Activated CD4-positive, alpha-beta T cell treated with anti-CD3 and anti-CD28 coated beads, Interleukin-2, Interleukin-6, amounts not matched to agents 100 ng/mL and 50 ng/mL, durations not matched to agents 16 hours and 8 hours (primary cell): ENCODE results near the gene PLOD2.

ENCODE experiments used
- DNase-seq: peaks from one replicate; pipeline ENCODE4 v3.0.0-alpha.2; 2020

Gene PLOD2

DNA sequence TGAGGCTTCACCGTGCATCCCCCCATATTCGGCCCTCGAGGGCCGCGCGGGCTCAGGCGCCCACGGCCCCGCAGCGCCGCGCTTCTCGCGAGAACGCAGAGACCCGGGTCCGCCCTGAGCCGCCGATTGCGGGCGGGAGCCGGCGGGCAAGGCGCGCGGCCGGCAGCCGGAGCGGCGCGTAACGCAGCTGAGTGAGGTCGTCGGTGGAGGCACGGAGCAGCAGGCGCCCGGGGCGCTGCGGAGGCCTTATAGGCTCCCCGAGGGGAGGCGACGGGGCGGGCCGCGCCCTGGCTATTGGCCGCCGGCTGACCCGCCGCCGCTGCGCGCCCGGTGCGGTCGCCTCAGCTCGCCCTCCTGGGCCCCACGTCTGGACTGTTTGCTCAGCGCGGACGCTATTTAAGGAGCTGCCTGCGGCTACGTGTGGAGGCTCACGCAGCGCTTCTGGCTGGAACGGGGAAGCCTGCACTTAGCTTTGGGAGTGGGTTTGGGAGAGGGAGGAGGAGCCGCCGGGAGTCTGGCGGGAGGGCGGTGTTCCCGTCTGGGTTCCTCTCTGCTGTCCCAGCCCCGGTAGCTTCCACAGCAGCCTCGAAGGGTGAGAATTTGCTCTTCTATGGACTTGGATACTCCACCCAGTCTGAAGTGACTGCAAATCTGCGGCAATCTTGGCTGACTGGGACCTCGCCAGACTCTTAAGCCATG is at the start of gene PLOD2:
Gene PLOD2 (minus strand): TSS at position 221 of the 699 bp plus-strand sequence. CDS start 195 bp downstream, at position 26.
- DNase-seq, result peak; percentile 20

DNA sequence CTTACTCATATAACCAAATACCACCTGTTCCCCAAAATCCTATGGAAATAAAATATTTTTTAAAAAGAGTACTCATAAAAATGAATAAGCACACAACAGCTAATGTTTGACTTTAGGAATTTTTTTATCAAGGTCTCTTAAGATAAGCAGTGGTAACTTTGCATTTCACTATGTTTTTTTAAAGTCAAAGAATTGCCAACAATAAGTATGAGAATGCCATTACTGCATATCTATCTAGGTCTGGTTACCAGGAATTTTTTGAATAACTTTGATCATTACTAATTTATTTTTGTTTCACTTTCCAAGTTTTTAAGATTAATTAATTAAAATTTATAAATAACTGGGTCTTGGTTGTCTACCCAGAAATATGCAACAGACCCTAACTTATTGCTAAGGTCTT is 48.4 kb upstream of the PLOD2 start:
- DNase-seq, result no peak

DNA sequence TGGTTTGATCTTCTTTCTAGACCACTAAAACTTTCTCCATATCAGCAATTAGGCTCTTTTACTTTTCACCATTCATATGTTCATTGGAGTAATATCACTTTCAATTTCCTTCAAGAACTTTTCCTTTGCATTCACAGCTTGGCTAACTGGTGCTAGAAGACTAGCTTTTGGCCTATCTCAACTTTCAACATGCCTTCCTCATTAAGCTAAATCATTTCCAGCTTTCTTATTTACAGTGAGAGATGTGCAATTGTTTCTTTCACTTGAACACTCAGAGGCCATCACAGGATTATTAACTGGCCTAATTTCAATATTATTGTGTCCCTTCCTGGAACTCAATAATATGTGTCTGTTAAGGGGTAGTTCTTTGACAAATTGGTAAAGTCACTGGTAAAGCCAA is 42.8 kb upstream of the PLOD2 start:
- DNase-seq, result no peak

DNA sequence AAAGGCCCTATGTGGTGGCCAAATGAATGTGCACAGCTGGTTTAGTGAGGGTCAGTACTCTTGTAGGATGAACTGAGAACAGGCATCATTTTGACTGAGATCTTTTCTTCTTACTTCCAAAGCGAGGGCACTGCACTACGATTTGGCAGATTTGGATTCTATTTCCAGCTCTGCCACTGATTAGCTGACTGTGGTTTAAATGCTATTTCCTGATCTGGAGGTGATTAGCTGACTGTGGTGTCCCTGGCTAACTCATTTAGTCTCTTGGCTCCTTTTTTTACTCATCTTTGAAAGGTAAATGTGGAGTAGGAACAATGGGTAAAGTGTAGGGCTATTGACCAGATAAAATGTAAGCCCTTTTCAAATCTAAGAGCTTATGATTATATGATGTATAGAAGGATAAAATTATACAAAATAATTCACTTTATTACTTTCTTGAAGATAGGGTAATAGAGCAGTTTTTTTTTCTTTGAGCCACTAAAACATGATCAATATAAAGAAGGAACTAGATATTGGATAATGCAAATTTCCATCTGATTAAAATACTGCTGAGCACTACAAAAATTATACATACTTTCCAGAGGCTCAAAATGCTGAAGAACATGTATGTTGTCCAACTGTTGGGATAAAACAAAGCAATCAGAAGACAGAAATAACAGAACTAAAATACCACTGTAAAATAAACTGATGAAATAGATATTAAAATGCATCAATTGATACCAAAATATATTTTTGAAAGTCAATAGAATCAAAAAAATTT is 39.7 kb upstream of the PLOD2 start:
- no peak for DNase-seq

DNA sequence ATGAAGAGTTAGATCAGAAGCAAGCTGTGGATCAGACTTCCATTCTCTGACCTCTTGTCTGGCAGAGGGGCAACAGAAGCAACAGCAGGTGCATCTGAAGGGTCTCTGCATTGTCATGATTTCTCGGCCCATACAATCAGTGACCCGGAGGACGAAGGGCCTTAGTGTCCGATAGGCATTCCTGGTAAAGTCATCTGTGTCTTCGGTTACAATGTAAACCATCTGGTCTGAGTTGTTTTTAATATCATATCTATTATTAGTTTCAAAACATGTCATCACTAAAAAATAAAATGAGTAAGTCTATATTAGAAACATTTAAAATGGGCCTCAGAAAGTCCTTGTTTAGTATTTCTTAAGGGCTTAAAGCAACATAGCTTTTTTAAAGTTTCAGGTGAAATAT is 38.8 kb upstream of the PLOD2 start:
- DNase-seq, result no peak

DNA sequence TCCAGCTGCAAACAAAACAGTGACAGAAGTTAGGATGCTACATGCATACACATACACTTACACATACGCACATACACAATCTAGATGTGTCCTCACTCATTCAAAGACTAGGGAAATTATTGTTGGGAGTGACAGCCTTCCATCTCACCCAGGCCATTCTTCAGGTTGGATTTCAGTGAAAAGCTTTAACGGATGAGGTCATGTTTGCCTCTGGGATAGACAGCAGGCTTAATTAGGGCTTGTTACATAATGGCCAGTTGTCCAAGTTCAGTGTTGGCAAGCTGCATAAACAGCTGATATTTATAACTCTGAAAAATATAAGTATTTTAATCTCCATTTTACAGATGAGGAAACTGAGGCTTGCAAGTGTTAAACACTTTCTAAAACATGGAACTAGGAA is 35.8 kb upstream of the PLOD2 start:
- DNase-seq, result no peak

DNA sequence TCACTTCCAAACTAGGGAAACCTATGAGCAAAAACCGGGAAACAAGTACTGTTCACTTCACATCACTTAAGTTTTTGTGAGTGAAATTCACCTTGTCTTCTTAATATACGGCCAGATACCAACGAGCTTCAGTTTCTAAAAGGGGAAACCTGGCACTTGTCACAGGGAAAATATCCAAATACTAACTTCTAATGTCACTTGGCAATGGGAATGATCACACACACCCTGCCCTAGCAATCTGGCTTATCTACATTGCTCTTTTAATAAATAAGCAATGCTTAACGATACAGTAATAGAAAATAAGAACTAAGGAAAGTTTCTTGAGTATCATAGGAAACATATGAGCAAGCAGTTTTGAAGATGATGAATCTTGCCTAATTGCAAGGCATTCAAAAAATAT is 34.6 kb upstream of the PLOD2 start:
- no peak for DNase-seq

DNA sequence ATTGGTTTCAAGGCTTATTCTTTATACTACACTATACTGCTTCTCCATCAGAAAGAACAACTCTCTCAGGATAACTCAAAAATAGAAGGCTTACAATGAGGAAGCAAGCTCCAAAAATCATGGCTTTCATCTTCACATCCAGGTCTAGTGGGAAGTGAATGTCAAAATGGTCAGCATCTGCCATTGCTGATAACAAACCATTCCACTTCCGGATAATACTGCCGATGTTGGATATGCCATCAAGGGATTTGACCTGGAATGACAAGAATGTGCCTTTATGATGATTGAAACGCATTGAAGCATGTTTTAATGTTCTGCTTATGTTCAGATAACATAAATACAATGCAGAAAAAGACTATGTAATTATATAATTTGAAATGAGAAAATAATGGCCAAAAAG is 34.0 kb upstream of the PLOD2 start:
- no peak for DNase-seq

DNA sequence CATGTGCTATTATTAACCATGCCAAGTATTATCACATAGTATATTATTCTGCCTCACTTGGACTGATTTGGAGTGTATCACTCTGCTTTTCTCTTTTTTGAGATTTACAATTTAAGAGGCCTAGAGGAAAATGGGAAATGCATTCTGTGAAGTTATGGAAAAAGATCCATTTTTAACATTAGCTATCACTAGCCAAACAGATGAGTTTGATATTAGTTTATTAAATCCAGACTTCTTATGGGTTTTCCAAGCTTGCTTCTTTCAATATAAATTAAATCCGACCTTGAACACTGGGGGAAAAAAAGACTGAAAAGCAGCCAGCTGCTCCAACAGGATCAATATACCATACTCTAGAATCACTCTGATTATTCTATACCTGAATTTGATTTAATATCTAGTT is 30.1 kb upstream of the PLOD2 start:
- no peak for DNase-seq

DNA sequence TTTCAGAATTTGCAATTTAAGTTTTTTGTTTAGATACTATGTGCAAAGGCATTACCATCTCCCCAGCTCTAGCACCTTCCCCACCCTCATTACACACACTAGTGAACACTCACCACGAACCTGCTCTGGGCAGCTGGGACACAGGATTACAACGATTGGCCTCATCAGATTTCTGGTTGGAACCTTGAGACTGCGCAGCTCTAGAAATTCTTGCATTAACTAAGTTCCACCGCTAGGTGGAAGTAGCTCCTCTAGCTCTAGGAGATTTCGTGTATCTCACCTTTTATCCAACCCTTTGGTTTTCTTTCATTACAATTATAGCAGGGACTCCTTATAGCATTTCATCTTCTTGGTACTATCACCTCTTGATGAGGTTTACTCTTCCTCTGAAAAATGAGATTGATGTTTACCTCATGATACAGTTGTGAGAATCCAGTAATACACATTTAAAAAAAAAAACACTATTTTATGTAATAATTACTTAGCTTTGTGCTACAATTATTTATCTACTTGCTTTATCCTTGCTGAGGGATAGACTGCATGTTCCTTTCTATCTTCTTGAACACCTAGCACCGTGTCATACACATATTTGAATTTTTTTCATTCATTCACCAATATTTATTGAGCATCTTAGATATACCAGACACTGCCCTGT is 28.7 kb upstream of the PLOD2 start:
- peak; percentile 50 for DNase-seq

DNA sequence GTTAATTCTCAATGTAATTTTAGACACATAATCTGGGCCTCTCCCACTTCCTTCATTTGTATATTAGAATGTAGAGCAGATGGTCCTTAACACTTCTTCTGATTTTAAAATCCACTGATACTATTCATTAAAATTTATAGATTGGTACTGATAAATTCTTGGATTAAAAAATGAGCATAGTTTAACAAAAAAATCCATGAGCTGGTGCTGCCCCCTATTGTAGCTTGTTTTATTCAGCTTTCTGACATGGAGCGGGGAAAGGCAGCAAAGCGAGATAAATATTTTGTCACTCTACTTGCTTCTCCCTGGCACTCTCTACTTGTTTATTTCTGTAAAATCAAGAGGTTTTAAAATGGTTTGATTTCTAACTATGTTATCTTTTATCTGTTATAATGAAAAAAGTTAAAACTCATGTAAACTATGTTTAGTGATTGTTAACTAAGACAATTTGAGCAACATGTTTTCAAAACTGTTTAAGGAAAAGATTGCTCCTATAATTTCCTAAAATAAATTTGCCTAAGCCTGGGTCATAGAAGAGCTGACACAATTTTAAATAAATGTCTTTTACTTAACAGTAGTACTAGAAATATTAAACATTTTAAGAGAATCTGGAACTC is 26.5 kb upstream of the PLOD2 start:
- no peak for DNase-seq

DNA sequence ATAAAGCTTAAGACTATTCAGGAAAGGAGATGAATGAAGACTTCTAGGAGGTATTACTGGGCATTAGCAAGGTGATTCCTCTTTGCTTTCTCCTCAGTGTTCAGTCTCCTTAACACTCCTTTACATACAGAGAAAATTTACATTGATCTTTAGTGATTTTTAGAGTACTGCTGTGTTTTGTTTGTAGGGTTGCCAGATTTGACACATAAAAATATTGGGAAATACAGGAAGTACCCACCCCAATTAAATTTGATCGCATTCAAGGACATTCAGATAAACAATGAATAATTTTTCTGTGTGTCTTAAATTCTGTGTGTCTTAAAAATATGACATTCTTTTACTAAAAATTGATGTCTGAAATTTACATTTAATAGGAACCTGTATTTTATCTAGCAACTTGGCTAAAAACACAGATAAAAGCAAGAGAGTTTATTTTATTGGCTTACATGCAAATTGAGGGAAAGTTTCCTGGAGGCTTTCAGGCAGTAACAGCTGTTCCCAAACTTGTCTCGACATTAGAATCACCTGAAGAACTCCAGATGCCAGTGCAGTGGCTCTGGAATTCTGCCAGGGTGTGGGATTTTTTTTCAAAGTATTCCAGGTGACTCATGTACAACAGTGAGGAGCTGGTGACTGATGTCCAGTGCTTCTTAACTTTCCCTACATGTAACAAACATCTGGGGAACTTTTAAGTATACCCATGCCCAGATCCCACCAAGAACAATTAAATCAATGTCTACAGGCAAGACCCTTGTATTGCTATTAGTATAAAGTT is 23.4 kb upstream of the PLOD2 start:
- no peak for DNase-seq

DNA sequence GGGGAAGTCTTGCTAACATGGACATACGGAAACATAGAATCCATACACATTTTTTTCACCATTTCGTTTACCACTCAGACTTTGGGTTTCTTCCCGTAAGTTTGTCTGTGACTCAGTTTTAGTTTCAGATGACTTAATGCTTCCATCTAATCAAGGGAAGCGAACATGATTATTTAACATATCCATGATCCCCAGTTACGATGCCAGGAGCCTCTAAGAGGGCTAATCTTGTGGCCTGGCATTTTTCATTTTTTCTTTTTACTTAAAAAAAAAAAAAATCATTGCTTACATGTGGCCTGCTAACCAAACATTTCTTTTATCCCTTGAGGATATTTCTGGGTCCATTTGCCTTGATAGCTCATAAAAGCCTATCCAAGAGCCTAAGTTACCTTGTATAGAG is 20.2 kb upstream of the PLOD2 start:
- no peak for DNase-seq

DNA sequence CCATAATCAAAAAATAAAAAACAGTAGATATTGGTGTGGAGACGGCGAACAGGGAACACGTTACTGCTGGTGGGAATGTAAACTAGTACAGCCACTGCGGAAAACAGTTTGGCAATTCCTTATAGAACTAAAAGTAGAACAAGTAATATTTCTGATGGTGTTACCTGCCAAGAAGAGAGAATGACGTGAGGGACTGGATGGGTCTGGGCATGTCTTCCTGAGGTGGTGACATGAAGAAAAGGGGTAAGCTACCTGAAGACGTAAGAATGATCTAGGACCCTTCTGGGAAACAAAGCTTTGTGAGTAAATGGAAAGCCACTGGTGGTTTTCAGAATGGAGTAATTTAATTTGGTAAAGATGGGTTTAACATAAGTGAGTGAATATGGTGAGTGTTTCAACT is 19.4 kb upstream of the PLOD2 start:
- no peak for DNase-seq

DNA sequence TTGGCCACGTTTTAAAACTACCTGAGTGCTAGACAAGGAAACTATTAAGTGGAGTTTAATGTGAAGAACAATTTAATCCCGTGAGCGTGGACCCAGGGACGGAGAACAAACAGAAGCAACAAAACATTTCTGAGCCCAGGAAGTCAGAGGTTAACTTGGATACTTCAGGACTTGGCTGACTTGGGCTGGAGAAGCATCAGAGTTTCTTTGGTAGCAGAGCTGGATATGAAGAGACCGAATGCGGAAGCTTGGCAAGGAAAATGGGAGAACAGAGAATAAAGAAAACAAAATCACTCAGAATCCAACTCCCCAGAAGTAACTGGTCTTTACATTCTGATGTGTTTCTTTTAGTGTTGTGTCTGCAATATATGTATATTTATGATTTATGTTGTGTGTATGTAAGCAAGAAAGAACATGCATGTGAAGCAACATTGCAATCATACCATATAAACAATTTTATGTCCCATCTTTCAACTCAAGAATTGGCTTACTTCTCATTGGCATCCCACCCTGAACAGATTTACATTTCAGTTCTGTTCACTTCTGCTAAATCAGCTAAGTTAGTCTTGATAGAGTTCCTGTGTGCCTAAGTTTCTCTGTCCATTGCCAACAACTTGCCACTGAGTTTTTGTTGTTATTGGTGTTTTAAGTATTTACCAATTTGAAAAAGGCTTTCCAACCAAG is 17.2 kb upstream of the PLOD2 start:
- DNase-seq, result no peak

DNA sequence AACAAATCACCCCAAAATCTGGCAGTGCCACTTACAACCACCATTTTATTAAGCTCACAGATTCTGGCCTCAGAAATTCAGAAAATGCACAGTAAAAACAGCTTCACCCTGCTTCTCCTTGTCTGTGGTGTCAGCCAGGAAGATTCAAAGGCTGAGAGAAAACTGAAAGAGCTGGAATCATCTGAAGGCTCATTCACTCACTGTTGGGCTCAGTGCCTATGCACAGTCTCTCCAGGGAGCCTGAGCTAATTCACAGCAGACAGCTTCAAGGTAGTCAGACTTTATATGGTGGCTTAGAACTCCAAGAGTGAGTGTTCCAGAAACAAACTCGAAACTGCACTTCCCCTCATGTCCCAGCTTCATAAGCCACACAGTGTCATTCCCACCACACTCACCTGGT is 16.5 kb upstream of the PLOD2 start:
- DNase-seq, result no peak

DNA sequence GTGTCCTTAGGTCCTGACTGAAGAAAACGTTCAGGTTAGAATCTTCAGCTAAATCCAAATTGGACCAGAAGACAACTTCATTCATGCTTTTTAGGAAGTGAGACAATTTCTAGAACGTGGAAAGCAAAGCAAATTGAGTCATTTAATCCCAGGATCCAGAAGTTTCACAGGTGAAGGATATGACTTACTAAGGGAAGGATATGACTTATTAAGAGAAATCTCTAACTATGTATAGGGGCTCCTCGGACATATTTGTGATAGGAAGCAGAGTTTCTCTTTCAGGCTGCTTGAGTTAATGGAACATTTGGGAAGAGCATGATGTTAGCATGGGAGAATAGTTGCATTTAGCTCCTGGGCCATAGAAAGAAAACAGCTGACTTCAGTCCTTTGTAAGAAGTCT is 16.1 kb upstream of the PLOD2 start:
- DNase-seq, result no peak

DNA sequence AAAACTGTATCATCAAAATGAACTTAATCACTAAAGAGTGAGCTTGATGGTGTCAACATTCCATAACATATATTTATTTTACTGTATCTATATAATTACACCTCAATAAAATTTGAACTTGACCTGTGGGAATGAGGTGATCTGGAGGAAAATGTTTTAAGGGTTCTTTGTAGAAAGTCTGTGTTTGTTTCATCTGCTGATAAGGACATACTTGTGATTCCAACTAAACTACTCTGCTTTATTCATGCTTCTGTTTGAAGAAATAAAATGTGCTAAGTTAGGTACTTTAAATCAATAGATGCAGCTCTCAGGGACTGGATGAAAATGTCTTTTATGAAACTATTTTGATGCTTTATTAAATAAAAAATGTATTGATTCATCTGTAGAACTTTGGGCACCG is 11.6 kb upstream of the PLOD2 start:
- DNase-seq, result no peak

DNA sequence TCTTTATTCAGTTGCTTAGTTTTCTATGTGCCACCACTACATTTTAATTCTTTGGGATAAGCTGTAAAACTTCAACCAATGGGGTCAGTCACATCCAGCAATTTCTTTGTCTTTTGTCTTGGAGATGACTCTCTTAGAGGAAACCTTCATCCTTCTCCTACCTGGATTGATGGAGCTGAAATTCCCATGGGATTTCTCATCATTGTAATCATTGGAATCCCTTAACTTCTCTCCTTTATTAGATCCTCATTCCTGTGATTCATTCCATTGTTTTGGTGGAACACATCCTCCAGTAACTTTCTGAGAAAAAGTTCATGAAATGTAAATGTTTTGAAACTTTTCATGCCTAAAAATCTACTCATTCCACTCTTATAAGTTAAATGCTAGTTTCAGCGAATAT is 9.6 kb upstream of the PLOD2 start:
- DNase-seq, result no peak

DNA sequence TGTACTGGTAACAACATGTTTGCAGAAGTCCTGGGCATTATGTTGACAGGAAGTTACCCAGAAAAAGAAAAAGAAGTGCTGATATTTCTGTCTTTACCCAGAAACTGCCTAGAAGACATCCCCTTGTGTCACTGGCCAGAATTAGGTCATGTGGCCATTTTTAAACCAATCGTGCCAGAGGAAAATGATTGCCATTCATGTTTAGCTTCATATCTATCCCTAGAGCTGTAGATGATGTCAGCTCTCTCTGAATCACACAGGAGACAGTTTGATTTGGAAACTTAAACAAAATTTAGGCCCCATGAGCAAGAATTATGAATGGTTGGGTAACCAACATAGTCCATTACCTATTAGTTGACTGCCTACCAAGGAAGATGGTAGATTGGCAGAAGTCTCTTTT is 8.9 kb upstream of the PLOD2 start:
- no peak for DNase-seq

DNA sequence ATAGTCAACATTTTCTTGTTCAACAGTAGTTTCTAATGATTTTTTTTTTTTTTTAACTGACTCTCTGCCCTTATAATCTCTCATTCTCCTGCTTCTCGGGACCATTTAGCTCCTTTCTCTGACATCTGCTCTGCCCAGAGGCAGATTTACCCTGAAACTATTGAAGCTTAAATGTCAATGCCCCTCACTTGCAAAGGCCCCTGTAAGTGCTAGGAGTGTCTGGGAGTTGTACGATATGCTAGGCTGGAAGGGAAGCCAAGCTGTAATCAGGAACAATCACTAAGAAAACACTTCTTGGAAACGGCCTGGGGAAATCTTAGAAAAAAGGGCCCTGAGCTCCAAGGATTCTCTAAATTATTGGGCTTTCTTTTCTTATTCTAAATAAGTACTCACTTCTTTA is 5.8 kb upstream of the PLOD2 start:
- no peak for DNase-seq

DNA sequence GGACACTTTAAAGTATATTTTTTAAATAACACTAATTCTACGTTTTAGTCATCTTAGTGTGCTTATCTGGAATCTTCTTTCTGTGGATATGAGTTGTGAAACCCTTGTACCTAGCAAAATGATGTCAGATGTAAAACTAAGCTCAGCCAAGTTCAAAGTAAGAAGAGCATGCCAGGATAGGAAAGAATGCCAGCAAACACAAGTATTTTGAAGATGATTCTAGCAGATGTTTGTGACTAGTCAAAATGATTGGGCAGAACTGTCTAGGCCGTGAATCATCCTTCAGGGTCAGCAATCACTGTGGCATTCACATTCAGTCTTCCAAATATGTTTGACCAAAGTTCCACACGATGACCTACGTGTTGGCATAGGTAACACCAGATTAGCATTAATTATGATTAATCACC is 5.4 kb upstream of the PLOD2 start:
- DNase-seq, result no peak
